Kidney epithelial cell (primary cell): Measurements from ENCODE around the gene ATF5. TPM values are rescaled to one million over a fixed set of nuclear protein-coding genes. Genes with fewer than 3 reads are reported as not detected.

ENCODE experiments used
- DNase-seq: peaks from one replicate; pipeline ENCODE4 v3.0.0-alpha.2; 2010; ENCODE audit warnings: low read depth
- H3K27me3 ChIP-seq: 2 replicates; pipeline ENCODE4 v1.6.0; 2011; ENCODE audit warnings: low read length; ENCODE audit not compliant: control insufficient read depth, insufficient read depth
- H3K36me3 ChIP-seq: 2 replicates; pipeline ENCODE4 v1.5.1; 2011; ENCODE audit warnings: low read length; ENCODE audit not compliant: control insufficient read depth, insufficient read depth
- H3K4me3 ChIP-seq: 2 replicates; pipeline ENCODE4 v1.5.1; 2011; ENCODE audit warnings: low read depth, mild to moderate bottlenecking, control low read depth, low read length
- CTCF ChIP-seq: IDR thresholded peaks from 2 replicates; pipeline ENCODE4 v1.5.1; 2011; ENCODE audit warnings: mild to moderate bottlenecking, moderate library complexity, low read length, control low read depth, inconsistent platforms; ENCODE audit not compliant: insufficient read depth, poor library complexity, severe bottlenecking
- total RNA-seq: library from RNA; depleted of rRNA; stranded (reverse); fragments of >200 nt; gene quantifications from 2 replicates; pipeline ENCODE4 v1.2.3, GENCODE V29; 2015

The ATF5 gene
- total RNA-seq, 1 donor from 2014 or later, result 22.4 TPM

DNA sequence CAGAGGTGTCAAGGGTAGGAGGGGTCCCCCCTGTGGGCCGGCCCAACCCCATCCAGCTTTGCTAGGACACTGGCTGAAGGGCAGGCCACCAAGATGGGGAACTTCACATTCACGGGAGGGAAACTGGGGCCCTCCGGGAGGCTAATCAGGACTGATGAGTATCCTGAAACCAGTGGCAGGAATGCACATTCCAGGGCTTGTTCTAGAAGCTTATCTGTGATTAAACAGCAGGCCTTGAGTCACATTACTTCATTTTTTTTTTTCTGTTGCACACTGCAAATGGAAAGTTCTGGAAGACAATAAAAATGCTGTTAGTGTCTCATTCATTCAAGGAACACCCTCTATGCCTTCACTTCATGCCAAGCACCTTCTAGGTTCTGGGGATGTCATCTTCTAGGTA lies 47.5 kb downstream of the ATF5 start:
- no peak for TF ChIP-seq CTCF
- no peak for DNase-seq

GRCh38 chr19:49977076-49977475 lies 48.1 kb downstream of the ATF5 start:
- Histone ChIP-seq H3K27me3 (peaks cover 10% of the 10 kb centered on the region), H3K36me3 (no peaks in the 10 kb centered on the region), H3K4me3 (no peak overlapping the region)
- TF ChIP-seq CTCF, result no peak
- DNase-seq, result no peak

More for the DNA sequence above, 47.5 kb downstream of the ATF5 start:
- no peak overlapping the region for H3K4me3 ChIP-seq
- H3K27me3 ChIP-seq, result peaks cover 16% of the 10 kb centered on the region
- no peaks in the 10 kb centered on the region for H3K36me3 ChIP-seq

- H3K4me3 ChIP-seq, result no peak overlapping the region
- no peak for DNase-seq
- no peak for TF ChIP-seq CTCF
- peaks cover 3% of the 10 kb centered on the region for H3K27me3 ChIP-seq
- no peaks in the 10 kb centered on the region for H3K36me3 ChIP-seq
Measured at GRCh38 chr19:49977881-49978280, 48.9 kb downstream of the ATF5 start.

DNA sequence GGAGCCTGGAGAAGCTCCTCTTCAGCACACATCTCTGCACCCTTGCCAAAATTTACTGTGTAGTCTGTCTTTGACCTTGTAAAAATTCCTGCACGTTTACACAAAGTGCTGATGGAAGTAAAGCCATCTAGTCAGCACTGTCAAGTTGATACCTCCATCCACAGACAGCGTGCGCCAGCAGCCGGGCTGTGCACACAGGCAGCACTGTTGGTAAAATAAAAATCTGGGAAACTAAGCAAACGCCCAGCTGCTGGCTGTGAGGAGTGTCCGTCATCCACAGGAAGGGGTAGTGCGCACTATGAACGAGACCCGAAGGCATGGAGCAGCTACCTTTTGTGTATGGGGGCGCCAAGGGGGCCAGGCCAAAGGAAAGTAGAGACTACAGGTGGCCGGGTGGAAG lies 49.3 kb downstream of the ATF5 start:
- no peaks in the 10 kb centered on the region for H3K36me3 ChIP-seq
- TF ChIP-seq CTCF, result no peak
- no peak for DNase-seq

GRCh38 chr19:49981603-49982593 lies 52.9 kb downstream of the ATF5 start:
- no peak for DNase-seq
- Histone ChIP-seq H3K4me3 (no peak overlapping the region), H3K27me3 (no peaks in the 10 kb centered on the region), H3K36me3 (peaks cover 1% of the 10 kb centered on the region)
- no peak for TF ChIP-seq CTCF

More for the DNA sequence above, 49.3 kb downstream of the ATF5 start:
- H3K27me3 ChIP-seq, result no peaks in the 10 kb centered on the region
- H3K4me3 ChIP-seq, result no peak overlapping the region

Other genes starting within 250 kb of the ATF5 start
- 1.0 TPM in 2 replicates for gene ADM5, start 239.6 kb upstream of the ATF5 start, total RNA-seq
- 2.7 and 3.4 TPM in 2 replicates for gene CPT1C, start 238.1 kb upstream of the ATF5 start, total RNA-seq
- gene TSKS, start 165.9 kb upstream of the ATF5 start, total RNA-seq, result not detected in 2 replicates
- gene AP2A1, start 162.2 kb upstream of the ATF5 start, total RNA-seq, result 98.9 and 111 TPM in 2 replicates
- gene FUZ, start 115.9 kb upstream of the ATF5 start, total RNA-seq, result 13.2 and 14.8 TPM in 2 replicates
- gene MED25, start 110.9 kb upstream of the ATF5 start, total RNA-seq, result 31.6 and 34.5 TPM in 2 replicates
- gene PTOV1, start 78.0 kb upstream of the ATF5 start, total RNA-seq, result 47.9 and 71.1 TPM in 2 replicates
- gene PNKP, start 61.6 kb upstream of the ATF5 start, total RNA-seq, result 69.3 and 78.2 TPM in 2 replicates
- 23.2 and 34.6 TPM in 2 replicates for gene AKT1S1, start 51.9 kb upstream of the ATF5 start, total RNA-seq
- gene TBC1D17, start 51.5 kb upstream of the ATF5 start, total RNA-seq, result 17.4 and 28.1 TPM in 2 replicates
- 6.2 and 8.2 TPM in 2 replicates for gene IL4I1, start 32.3 kb upstream of the ATF5 start, total RNA-seq
- 61.1 and 66.0 TPM in 2 replicates for gene NUP62, start 299 bp downstream of the ATF5 start, total RNA-seq
- gene SIGLEC11, start 32.0 kb downstream of the ATF5 start, total RNA-seq, result not detected in 2 replicates
- gene VRK3, start 96.2 kb downstream of the ATF5 start, total RNA-seq, result 20.5 and 43.4 TPM in 2 replicates
- gene ZNF473, start 96.8 kb downstream of the ATF5 start, total RNA-seq, result 10.2 and 13.2 TPM in 2 replicates
- not detected in 2 replicates for gene IZUMO2, start 234.1 kb downstream of the ATF5 start, total RNA-seq